ENCODE data around the gene KCNK18. TPM values are rescaled to one million over a fixed set of nuclear protein-coding genes. Genes with fewer than 3 reads are reported as not detected.

The KCNK18 gene
- total RNA-seq, 4 donors from 2014 or later: not detected

- peaks cover 0 to 3% (median 0%) of the 10 kb centered on the region in 4 donors for H3K9me3 ChIP-seq
- no peak for DNase-seq (ENCODE audit: extremely low spot score)
- H3K36me3 ChIP-seq: no peaks in the 10 kb centered on the region
- H3K27me3 ChIP-seq: peaks cover 0 to 80% (median 14%) of the 10 kb centered on the region in 4 donors
- peak overlapping the region; percentile 49 to 61 (median 56) for H3K4me3 ChIP-seq
- no peak for TF ChIP-seq CTCF (IDR thresholded peaks at IDR 0.05)
- no peak for TF ChIP-seq POLR2AphosphoS5 (IDR thresholded peaks at IDR 0.05)
- TF ChIP-seq POLR2A (IDR thresholded peaks at IDR 0.05; ENCODE audit: low read depth): no peak
- no peak for TF ChIP-seq EP300 (IDR thresholded peaks at IDR 0.05)
- WGBS: 17% methylated on average over 19 of the region's 22 CpGs
- H3K4me1 ChIP-seq: peaks cover 12 to 17% (median 15%) of the 10 kb centered on the region in 4 donors
- H3K27ac ChIP-seq (replicated peaks in 1 of 4): no peak overlapping the region
- intact Hi-C loops (cut with DNase I): loop anchor here (2.0 to 10.0 kb wide), 2 partner anchors 104 to 218 kb away; no protein-coding TSS in a partner anchor
Observed at GRCh38 chr10:117217196-117217761, 20.0 kb downstream of the KCNK18 start.

DNA sequence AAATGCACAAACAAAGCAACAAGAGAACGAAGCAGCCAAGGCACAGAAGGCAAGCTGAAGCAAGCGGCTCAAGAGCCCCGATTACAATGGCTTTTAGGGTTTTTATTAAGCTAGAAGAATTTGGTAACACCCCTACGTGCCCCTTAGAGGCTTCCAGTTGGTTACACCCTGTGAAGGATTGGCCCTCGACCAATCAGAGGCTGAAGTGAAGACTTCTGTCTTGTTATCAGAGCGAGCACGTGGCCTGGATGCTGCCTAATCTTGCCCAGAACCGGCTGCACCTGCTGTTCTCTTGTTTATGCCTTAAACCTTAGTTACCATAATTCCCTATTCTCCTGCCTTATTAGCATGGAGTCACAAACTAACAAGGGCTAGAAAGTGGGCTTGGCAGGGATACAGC, 21.4 kb downstream of the KCNK18 start:
- intact Hi-C loops (cut with DNase I): loop anchor here (10.0 kb wide), 1 partner anchor 216 kb away; no protein-coding TSS in a partner anchor
- Histone ChIP-seq H3K9me3 (no peaks in the 10 kb centered on the region), H3K4me1 (peaks cover 12 to 17% (median 15%) of the 10 kb centered on the region in 4 donors), H3K27me3 (peaks cover 0 to 85% (median 14%) of the 10 kb centered on the region in 4 donors), H3K4me3 (no peak overlapping the region), H3K27ac (replicated peaks in 1 of 4) (no peak overlapping the region), H3K36me3 (no peaks in the 10 kb centered on the region)
- TF ChIP-seq EP300 (IDR thresholded peaks at IDR 0.05): no peak
- TF ChIP-seq CTCF (IDR thresholded peaks at IDR 0.05): no peak
- no peak for TF ChIP-seq POLR2A (IDR thresholded peaks at IDR 0.05; ENCODE audit: low read depth)
- TF ChIP-seq POLR2AphosphoS5 (IDR thresholded peaks at IDR 0.05): no peak
- no peak for DNase-seq (ENCODE audit: extremely low spot score)
- 85% methylated on average over 8 of the region's 8 CpGs for WGBS

- no peak overlapping the region for H3K27ac ChIP-seq (replicated peaks in 1 of 4)
- H3K4me1 ChIP-seq: peaks cover 12 to 14% (median 13%) of the 10 kb centered on the region in 4 donors
- peaks cover 0 to 72% (median 9%) of the 10 kb centered on the region in 4 donors for H3K27me3 ChIP-seq
- H3K9me3 ChIP-seq: no peaks in the 10 kb centered on the region
- TF ChIP-seq CTCF (IDR thresholded peaks at IDR 0.05) (no peak), EP300 (IDR thresholded peaks at IDR 0.05) (no peak), POLR2AphosphoS5 (IDR thresholded peaks at IDR 0.05) (no peak), POLR2A (IDR thresholded peaks at IDR 0.05; ENCODE audit: low read depth) (no peak)
- H3K36me3 ChIP-seq: no peaks in the 10 kb centered on the region
- no peak for DNase-seq (ENCODE audit: extremely low spot score)
- WGBS: 51% methylated on average over 10 of the region's 10 CpGs
- intact Hi-C loops (cut with DNase I): no loop called here
- H3K4me3 ChIP-seq: no peak overlapping the region
Observed at GRCh38 chr10:117221156-117221711, 23.9 kb downstream of the KCNK18 start.

- no peak for TF ChIP-seq POLR2A (IDR thresholded peaks at IDR 0.05; ENCODE audit: low read depth)
- TF ChIP-seq POLR2AphosphoS5 (IDR thresholded peaks at IDR 0.05): no peak
- no peak for TF ChIP-seq EP300 (IDR thresholded peaks at IDR 0.05)
- TF ChIP-seq CTCF (IDR thresholded peaks at IDR 0.05): no peak
Observed at GRCh38 chr10:117222552-117222951, 25.3 kb downstream of the KCNK18 start.

More at GRCh38 chr10:117222552-117222951, 25.3 kb downstream of the KCNK18 start:
- Histone ChIP-seq H3K4me1 (peaks cover 0 to under 1% (median under 1%) of the 10 kb centered on the region in 4 donors), H3K36me3 (no peaks in the 10 kb centered on the region), H3K27ac (replicated peaks in 1 of 4) (no peak overlapping the region), H3K4me3 (no peak overlapping the region), H3K9me3 (no peaks in the 10 kb centered on the region), H3K27me3 (peaks cover 0 to 69% (median under 1%) of the 10 kb centered on the region in 4 donors)
- no peak for DNase-seq (ENCODE audit: extremely low spot score)
- 91% methylated on average over 5 of the region's 5 CpGs for WGBS
- intact Hi-C loops (cut with DNase I): no loop called here
